ENCODE data around the gene INSM1.

GRCh38 chr20:20411402-20411801 is 43.5 kb downstream of the INSM1 start:
- TF ChIP-seq CTCF (IDR thresholded peaks at IDR 0.05; ENCODE audit: low read depth, low read length) (no peak), EZH2phosphoT487 (IDR thresholded peaks at IDR 0.05; ENCODE audit: low read depth) (no peak)
